Vagina (tissue), 2 donors: Measurements from ENCODE around the gene SWAP70. TPM values are rescaled to one million over a fixed set of nuclear protein-coding genes. Genes with fewer than 3 reads are reported as not detected.
A peak's percentile ranks its signal among the peaks of the same experiment; 100 is the strongest.

Experiments
- DNase-seq, 2 donors: peaks; one replicate each; pipeline ENCODE4 v3.0.0-alpha.2; 2017; ENCODE audit errors: extremely low spot score in 2 of 2
- H3K27ac ChIP-seq: fragments of 200-600 bp; sonication (generic); one replicate; pipeline ENCODE4 v1.5.1; 2019
- H3K27me3 ChIP-seq: fragments of 200-600 bp; sonication (generic); one replicate; pipeline ENCODE4 v1.5.1; 2019
- H3K36me3 ChIP-seq, 2 donors: fragments of 200-600 bp; sonication (generic); one replicate each; pipeline ENCODE4 v1.5.1; 2017 to 2019
- H3K4me1 ChIP-seq: fragments of 200-600 bp; sonication (generic); one replicate; pipeline ENCODE4 v1.5.1; 2019
- H3K4me3 ChIP-seq, 2 donors: fragments of 200-600 bp; sonication (generic); 1 replicate in 1 of 2; 2 replicates in 1 of 2; pipeline ENCODE4 v1.5.1; 2016 to 2019
- H3K9me3 ChIP-seq: fragments of 200-600 bp; sonication (generic); one replicate; pipeline ENCODE4 v1.5.1; 2019
- POLR2A ChIP-seq, 2 donors: fragments of 450-650 bp; IDR thresholded peaks; one replicate each; pipeline ENCODE4 v1.6.1; 2017; ENCODE audit warnings: antibody characterized with exemption in 2 of 2, mild to moderate bottlenecking in 2 of 2, moderate library complexity in 2 of 2
- POLR2AphosphoS5 ChIP-seq, 2 donors: sonication (generic); formaldehyde crosslinking; IDR thresholded peaks; one replicate each; pipeline ENCODE4 v1.9.0; 2017; ENCODE audit warnings: antibody characterized with exemption in 2 of 2, mild to moderate bottlenecking in 2 of 2, low read depth in 1 of 2; ENCODE audit not compliant: insufficient read depth in 1 of 2
- intact Hi-C: fragments of 100-400 bp; cut with DNase I; formaldehyde crosslinking; loops from one replicate; pipeline ENCODE4 v1.15.1; 2023
- total RNA-seq: library from RNA; depleted of rRNA; stranded (reverse); fragments of >200 nt; gene quantifications from one replicate; pipeline ENCODE4 v1.2.3, GENCODE V29; 2016
- TF ChIP-seq, protein P1 (sequence below), 3 experiments: fragments of 450-650 bp in 2 of 3; fragments of 200-600 bp in 1 of 3; sonication (generic) in 1 of 3; IDR thresholded peaks; one replicate each; pipeline ENCODE4 v1.5.1; 2017 to 2019; ENCODE audit warnings: antibody characterized with exemption in 3 of 3, mild to moderate bottlenecking in 2 of 3, moderate library complexity in 2 of 3

Gene SWAP70
- total RNA-seq, 1 donor from 2014 or later: 32.2 TPM

DNA sequence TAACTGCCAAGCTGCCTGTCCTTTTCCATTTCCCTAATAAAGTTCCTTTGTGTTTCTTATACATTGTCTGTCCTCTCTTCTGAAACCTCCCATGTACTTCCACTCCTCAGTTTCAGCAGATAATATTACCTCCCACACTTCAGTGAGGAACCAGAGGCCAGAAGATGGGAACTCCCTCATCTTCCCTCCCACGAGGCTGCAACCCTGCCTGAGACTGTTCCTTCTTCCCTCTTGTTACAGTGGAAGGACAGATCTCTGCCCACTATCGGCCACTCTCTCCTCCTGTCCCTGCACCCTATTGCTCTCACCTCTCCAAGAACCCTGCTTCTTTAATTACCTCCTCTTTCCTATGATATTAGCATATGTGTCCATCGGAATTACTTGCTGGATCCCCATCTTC lies 38.1 kb upstream of the SWAP70 start:
- intact Hi-C loops: no loop called here
- DNase-seq: no peak
- TF ChIP-seq POLR2A (IDR thresholded peaks at IDR 0.05) (no peak), POLR2AphosphoS5 (IDR thresholded peaks at IDR 0.05; ENCODE audit: insufficient read depth in 1 of 2, low read depth in 1 of 2) (no peak)
- TF ChIP-seq, protein P1, sequence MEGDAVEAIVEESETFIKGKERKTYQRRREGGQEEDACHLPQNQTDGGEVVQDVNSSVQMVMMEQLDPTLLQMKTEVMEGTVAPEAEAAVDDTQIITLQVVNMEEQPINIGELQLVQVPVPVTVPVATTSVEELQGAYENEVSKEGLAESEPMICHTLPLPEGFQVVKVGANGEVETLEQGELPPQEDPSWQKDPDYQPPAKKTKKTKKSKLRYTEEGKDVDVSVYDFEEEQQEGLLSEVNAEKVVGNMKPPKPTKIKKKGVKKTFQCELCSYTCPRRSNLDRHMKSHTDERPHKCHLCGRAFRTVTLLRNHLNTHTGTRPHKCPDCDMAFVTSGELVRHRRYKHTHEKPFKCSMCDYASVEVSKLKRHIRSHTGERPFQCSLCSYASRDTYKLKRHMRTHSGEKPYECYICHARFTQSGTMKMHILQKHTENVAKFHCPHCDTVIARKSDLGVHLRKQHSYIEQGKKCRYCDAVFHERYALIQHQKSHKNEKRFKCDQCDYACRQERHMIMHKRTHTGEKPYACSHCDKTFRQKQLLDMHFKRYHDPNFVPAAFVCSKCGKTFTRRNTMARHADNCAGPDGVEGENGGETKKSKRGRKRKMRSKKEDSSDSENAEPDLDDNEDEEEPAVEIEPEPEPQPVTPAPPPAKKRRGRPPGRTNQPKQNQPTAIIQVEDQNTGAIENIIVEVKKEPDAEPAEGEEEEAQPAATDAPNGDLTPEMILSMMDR (IDR thresholded peaks at IDR 0.05): no peak
- H3K27me3 ChIP-seq: no peaks in the 10 kb centered on the region
- H3K27ac ChIP-seq: no peak overlapping the region
- no peak overlapping the region for H3K4me3 ChIP-seq
- H3K9me3 ChIP-seq: no peaks in the 10 kb centered on the region
- H3K36me3 ChIP-seq: no peaks in the 10 kb centered on the region
- no peaks in the 10 kb centered on the region for H3K4me1 ChIP-seq

DNA sequence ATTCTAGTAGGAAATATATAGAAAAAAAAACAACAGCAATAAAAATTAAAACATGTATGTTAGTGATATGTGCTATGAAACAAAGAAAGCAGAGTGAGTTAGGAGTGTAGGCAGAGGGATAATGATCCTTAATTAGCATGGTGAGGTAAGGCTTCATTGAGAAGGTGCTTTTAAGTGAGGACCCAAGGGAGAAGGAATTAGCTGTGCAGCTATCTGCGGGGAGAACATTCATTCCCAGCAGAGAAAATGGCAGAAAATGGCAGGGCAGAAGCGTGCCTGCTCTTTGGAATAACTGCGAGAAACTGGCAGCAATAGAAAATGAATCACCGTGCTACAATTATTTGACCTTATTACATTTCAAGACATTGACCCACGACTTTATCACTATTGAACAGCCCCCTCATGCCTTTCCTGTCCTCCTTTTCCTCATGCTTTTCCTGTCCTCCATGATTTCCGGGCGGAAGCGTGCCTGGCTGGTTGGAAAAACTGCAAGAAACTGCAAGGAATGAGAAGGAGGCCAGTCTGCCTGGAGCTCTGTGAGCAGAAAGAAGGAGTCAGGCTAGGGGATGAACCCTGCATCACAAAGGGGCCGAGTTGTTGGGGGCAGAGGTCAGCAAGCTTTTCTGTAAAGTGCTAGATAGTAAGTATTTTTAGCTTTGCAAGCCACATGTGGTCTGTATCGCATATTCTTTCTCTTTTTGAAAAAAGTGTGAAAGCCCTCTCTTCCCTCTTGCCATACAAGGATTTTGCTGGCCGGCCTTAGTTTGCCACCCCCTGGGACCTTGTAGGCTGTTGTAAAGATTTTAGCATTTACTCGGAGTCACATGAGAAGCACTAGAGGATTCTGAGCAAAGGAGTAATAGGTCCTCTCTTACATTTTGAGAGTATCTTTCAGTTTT lies 37.1 kb upstream of the SWAP70 start:
- intact Hi-C loops: no loop called here
- Histone ChIP-seq H3K36me3 (no peaks in the 10 kb centered on the region), H3K4me3 (no peak overlapping the region), H3K9me3 (no peaks in the 10 kb centered on the region), H3K4me1 (no peaks in the 10 kb centered on the region), H3K27ac (no peak overlapping the region), H3K27me3 (no peaks in the 10 kb centered on the region)
- no peak for DNase-seq
- TF ChIP-seq POLR2A (IDR thresholded peaks at IDR 0.05) (no peak), POLR2AphosphoS5 (IDR thresholded peaks at IDR 0.05; ENCODE audit: insufficient read depth in 1 of 2, low read depth in 1 of 2) (peak in 1 of 2 donors; percentile 67)
- TF ChIP-seq, protein P1 (IDR thresholded peaks at IDR 0.05): no peak

DNA sequence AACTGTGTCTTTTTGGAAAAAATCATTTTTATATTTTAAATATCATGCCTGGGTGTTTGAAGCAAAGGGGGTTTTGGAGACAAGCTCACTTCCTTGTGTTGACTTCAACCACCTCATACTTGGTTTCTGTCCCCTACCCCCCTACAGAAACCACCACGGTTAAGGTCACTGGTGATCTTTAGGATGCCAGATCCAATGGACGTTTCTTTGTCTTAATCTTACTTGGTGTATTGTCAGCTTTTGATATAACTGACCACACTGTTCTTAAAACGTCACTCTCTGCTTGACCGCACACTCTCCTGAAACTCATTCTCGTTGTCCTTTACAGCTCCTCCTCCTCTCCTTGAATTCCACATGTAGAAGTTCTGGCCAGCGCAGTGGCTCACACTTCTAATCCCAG lies 34.8 kb upstream of the SWAP70 start:
- Histone ChIP-seq H3K27ac (no peak overlapping the region), H3K36me3 (no peaks in the 10 kb centered on the region), H3K9me3 (no peaks in the 10 kb centered on the region), H3K27me3 (no peaks in the 10 kb centered on the region), H3K4me1 (no peaks in the 10 kb centered on the region), H3K4me3 (no peak overlapping the region)
- intact Hi-C loops: no loop called here
- no peak for TF ChIP-seq POLR2AphosphoS5 (IDR thresholded peaks at IDR 0.05; ENCODE audit: insufficient read depth in 1 of 2, low read depth in 1 of 2)
- TF ChIP-seq POLR2A (IDR thresholded peaks at IDR 0.05): no peak
- TF ChIP-seq, protein P1 (IDR thresholded peaks at IDR 0.05): no peak
- no peak for DNase-seq

DNA sequence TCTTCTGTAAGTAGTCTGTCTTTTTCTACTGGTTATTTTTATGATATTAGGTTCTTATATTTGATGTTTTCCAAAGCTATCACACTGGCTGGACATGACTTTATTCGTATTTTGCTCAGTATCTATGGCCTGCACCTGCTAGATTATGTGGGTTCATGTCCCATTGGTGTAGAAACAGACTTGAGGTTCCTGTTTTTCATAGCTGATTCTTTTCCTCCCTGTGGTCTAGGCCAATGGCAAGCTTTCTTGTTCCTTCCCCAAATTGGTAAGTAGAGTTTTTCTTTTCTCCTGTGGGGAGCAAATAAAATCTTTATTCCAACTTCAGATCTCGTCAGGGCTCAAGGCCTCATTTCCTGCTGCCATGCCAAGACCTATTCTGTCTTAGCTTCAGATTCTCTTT lies 30.2 kb upstream of the SWAP70 start:
- H3K27me3 ChIP-seq: no peaks in the 10 kb centered on the region
- H3K4me3 ChIP-seq: no peak overlapping the region

More for the DNA sequence above, 30.2 kb upstream of the SWAP70 start:
- H3K36me3 ChIP-seq: no peaks in the 10 kb centered on the region
- no peak for DNase-seq
- intact Hi-C loops: no loop called here
- TF ChIP-seq POLR2AphosphoS5 (IDR thresholded peaks at IDR 0.05; ENCODE audit: insufficient read depth in 1 of 2, low read depth in 1 of 2) (no peak), POLR2A (IDR thresholded peaks at IDR 0.05) (no peak)
- TF ChIP-seq, protein P1 (IDR thresholded peaks at IDR 0.05): no peak
- no peaks in the 10 kb centered on the region for H3K9me3 ChIP-seq
- no peaks in the 10 kb centered on the region for H3K4me1 ChIP-seq
- H3K27ac ChIP-seq: no peak overlapping the region
